ENCODE data around the gene NMT1.
"Not testable (repeated sequence)": the region's sequence is repeated elsewhere in the genome, so short reads cannot be mapped to it uniquely, and the experiment has no call there.

NMT1 gene

GRCh38 chr17:45120558-45120957 lies 59.4 kb downstream of the NMT1 start:
- DNase-seq (ENCODE audit: low spot score) = no peak

GRCh38 chr17:45121055-45121454 lies 59.9 kb downstream of the NMT1 start:
- no peak for DNase-seq (ENCODE audit: low spot score)

- no peak for DNase-seq (ENCODE audit: low spot score)
Measured at GRCh38 chr17:45123076-45123770, 62.1 kb downstream of the NMT1 start.

- peak; percentile 12 for DNase-seq (ENCODE audit: low spot score)
Measured at GRCh38 chr17:45123930-45124796, 63.0 kb downstream of the NMT1 start.

GRCh38 chr17:45124797-45125122 lies 63.6 kb downstream of the NMT1 start:
- not testable (repeated sequence) for DNase-seq (ENCODE audit: low spot score)

GRCh38 chr17:45125509-45125908 lies 64.4 kb downstream of the NMT1 start:
- DNase-seq (ENCODE audit: low spot score) = no peak

- DNase-seq (ENCODE audit: low spot score) = no peak
Measured at GRCh38 chr17:45127207-45127547, 66.1 kb downstream of the NMT1 start.

GRCh38 chr17:45127548-45128300 lies 66.6 kb downstream of the NMT1 start:
- DNase-seq (ENCODE audit: low spot score) = no peak

- no peak for DNase-seq (ENCODE audit: low spot score)
Measured at GRCh38 chr17:45128331-45128730, 67.2 kb downstream of the NMT1 start.

GRCh38 chr17:45128989-45129388 lies 67.9 kb downstream of the NMT1 start:
- no peak for DNase-seq (ENCODE audit: low spot score)

- no peak for DNase-seq (ENCODE audit: low spot score)
Measured at GRCh38 chr17:45129426-45129939, 68.4 kb downstream of the NMT1 start.

GRCh38 chr17:45129940-45130680 lies 69.0 kb downstream of the NMT1 start:
- DNase-seq (ENCODE audit: low spot score) = no peak

GRCh38 chr17:45130681-45131615 lies 69.8 kb downstream of the NMT1 start:
- DNase-seq (ENCODE audit: low spot score) = no peak

GRCh38 chr17:45131616-45132319 lies 70.7 kb downstream of the NMT1 start:
- peak; percentile 38 for DNase-seq (ENCODE audit: low spot score)

GRCh38 chr17:45132320-45132571 lies 71.1 kb downstream of the NMT1 start, which contains the start of gene PLCD3:
TSS of gene PLCD3 (minus strand) at chr17:45132515. CDS start at chr17:45132410, 105 bp downstream.
- DNase-seq (ENCODE audit: low spot score) = no peak

GRCh38 chr17:45132572-45133463 lies 71.7 kb downstream of the NMT1 start:
- DNase-seq (ENCODE audit: low spot score) = peak; percentile 64

- DNase-seq (ENCODE audit: low spot score) = peak; percentile 98
Measured at GRCh38 chr17:45135192-45135977, 74.3 kb downstream of the NMT1 start, which contains the start of gene ACBD4. TSS of gene ACBD4 (plus strand) at chr17:45135687. CDS start at chr17:45136145, 458 bp downstream.

Data from activated CD4-positive, alpha-beta T cell treated with anti-CD3 and anti-CD28 coated beads, Interleukin-2, Interleukin-4, amounts not matched to agents 100 ng/mL and 50 ng/mL, durations not matched to agents 16 hours and 8 hours (primary cell).